Tibial nerve (tissue), 4 donors: Measurements from ENCODE around the gene NTF3. TPM values are rescaled to one million over a fixed set of nuclear protein-coding genes. Genes with fewer than 3 reads are reported as not detected.

Experiments
- DNase-seq, 2 donors: peaks; one replicate each; pipeline ENCODE4 v3.0.0-alpha.2; 2019; ENCODE audit warnings: low spot score in 2 of 2
- H3K27ac ChIP-seq, 4 donors: fragments of 200-600 bp; sonication (generic) in 3 of 4; one replicate each; pipeline ENCODE4 v1.5.1; 2017 to 2019; ENCODE audit warnings: mild to moderate bottlenecking in 1 of 4
- H3K27me3 ChIP-seq, 2 donors: fragments of 200-600 bp; sonication (generic) in 1 of 2; one replicate each; pipeline versions ENCODE4 v1.5.1 to v1.6.0; 2017 to 2019
- H3K36me3 ChIP-seq, 3 donors: fragments of 200-600 bp; sonication (generic); one replicate each; pipeline ENCODE4 v1.5.1; 2018 to 2019
- H3K4me1 ChIP-seq, 4 donors: fragments of 200-600 bp; sonication (generic) in 3 of 4; one replicate each; pipeline ENCODE4 v1.5.1; 2017 to 2019
- H3K4me3 ChIP-seq, 4 donors: fragments of 200-600 bp; sonication (generic) in 3 of 4; one replicate each; pipeline ENCODE4 v1.5.1; 2017 to 2019; ENCODE audit warnings: mild to moderate bottlenecking in 1 of 4, moderate library complexity in 1 of 4
- H3K9me3 ChIP-seq, 4 donors: fragments of 200-600 bp; sonication (generic) in 3 of 4; one replicate each; pipeline ENCODE4 v1.5.1; 2017 to 2019
- EP300 ChIP-seq, 2 donors: sonication (generic); formaldehyde crosslinking; IDR thresholded peaks; one replicate each; pipeline ENCODE4 v1.6.1; 2017; ENCODE audit warnings: antibody characterized with exemption in 2 of 2, mild to moderate bottlenecking in 1 of 2
- POLR2A ChIP-seq, 2 donors: fragments of 450-650 bp; IDR thresholded peaks; one replicate each; pipeline ENCODE4 v1.6.1; 2017; ENCODE audit warnings: antibody characterized with exemption in 2 of 2, mild to moderate bottlenecking in 2 of 2, moderate library complexity in 2 of 2
- WGBS, 2 donors: methylation state at CpG; one replicate each; pipeline ENCODE4 v1.1.5; 2018; 5-methylcytosine and 5-hydroxymethylcytosine counted together
- total RNA-seq, 4 donors: library from RNA; depleted of rRNA; stranded (reverse); fragments of >200 nt; gene quantifications; one replicate each; pipeline ENCODE4 v1.1.0, GENCODE V29; 2016
- TF ChIP-seq, protein P1 (sequence below), 5 experiments: fragments of 200-600 bp in 3 of 5; fragments of 450-650 bp in 2 of 5; sonication (generic) in 3 of 5; IDR thresholded peaks; one replicate each; pipeline ENCODE4 v1.5.1; 2016 to 2019; ENCODE audit warnings: antibody characterized with exemption in 5 of 5, mild to moderate bottlenecking in 3 of 5, moderate library complexity in 2 of 5

NTF3 gene
- total RNA-seq, 4 donors from 2014 or later: 1.2 to 5.3 TPM; not detected in 2

DNA sequence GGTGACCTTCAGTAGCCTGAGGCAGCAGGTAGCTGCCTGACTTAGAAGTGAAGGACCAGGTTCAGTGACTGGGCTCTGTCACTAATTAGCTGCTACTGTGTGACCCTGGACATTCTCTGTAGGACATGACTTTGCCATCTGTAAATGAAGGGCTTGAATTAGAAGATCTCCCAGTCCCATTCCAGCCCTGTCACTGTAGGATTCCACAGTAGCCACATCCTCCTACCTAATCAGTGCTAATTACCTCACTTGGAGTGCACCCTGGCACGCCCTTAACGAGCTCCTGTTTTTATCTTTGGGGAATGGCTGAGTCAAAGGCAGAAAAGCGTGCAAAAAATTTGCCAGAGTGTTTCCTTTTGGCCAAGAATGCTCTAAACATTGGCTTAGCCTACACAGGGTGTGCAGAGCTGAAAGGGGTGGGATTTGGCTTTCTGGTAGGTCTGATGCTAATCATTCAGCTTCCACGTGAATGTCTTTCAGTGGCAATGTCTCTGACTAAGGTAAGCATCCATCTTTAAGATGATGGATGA lies 6.8 kb downstream of the NTF3 start:
- no peak overlapping the region for H3K27ac ChIP-seq
- H3K4me1 ChIP-seq: peaks cover 0 to 10% (median 0%) of the 10 kb centered on the region in 4 donors
- H3K36me3 ChIP-seq: no peaks in the 10 kb centered on the region
- WGBS, 2 donors: 25 to 26% methylated on average over 4 of the region's 4 CpGs
- peaks cover 0 to 16% of the 10 kb centered on the region in 2 donors for H3K27me3 ChIP-seq
- TF ChIP-seq, protein P1, sequence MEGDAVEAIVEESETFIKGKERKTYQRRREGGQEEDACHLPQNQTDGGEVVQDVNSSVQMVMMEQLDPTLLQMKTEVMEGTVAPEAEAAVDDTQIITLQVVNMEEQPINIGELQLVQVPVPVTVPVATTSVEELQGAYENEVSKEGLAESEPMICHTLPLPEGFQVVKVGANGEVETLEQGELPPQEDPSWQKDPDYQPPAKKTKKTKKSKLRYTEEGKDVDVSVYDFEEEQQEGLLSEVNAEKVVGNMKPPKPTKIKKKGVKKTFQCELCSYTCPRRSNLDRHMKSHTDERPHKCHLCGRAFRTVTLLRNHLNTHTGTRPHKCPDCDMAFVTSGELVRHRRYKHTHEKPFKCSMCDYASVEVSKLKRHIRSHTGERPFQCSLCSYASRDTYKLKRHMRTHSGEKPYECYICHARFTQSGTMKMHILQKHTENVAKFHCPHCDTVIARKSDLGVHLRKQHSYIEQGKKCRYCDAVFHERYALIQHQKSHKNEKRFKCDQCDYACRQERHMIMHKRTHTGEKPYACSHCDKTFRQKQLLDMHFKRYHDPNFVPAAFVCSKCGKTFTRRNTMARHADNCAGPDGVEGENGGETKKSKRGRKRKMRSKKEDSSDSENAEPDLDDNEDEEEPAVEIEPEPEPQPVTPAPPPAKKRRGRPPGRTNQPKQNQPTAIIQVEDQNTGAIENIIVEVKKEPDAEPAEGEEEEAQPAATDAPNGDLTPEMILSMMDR (IDR thresholded peaks at IDR 0.05): no peak
- TF ChIP-seq EP300 (IDR thresholded peaks at IDR 0.05) (no peak), POLR2A (IDR thresholded peaks at IDR 0.05) (no peak)
- DNase-seq: no peak
- H3K4me3 ChIP-seq: no peak overlapping the region
- peaks cover 0 to 5% (median 0%) of the 10 kb centered on the region in 4 donors for H3K9me3 ChIP-seq

DNA sequence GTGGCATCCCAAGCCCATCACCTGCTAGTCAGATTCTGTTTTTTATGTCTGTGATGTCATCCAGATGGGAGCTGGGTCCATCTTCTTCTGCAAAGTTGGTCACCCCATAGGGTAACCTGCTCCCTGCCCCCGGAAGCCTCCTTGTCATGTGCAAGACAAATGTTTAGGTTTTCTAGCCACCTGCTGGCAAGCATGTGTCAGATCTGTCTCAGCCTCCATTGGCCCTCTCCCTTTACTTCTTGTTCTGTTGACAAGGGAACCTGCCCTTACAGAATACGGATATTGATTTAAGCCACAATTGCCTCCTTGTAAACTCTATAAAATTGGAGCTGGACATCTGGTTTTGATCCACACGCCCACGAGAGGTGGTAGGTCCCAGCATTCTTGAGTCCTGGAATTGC lies 7.5 kb downstream of the NTF3 start:
- Histone ChIP-seq H3K27me3 (peaks cover 0 to 10% of the 10 kb centered on the region in 2 donors), H3K4me3 (no peak overlapping the region), H3K27ac (no peak overlapping the region), H3K4me1 (peaks cover 0 to 7% (median 0%) of the 10 kb centered on the region in 4 donors), H3K9me3 (peaks cover 0 to 5% (median 0%) of the 10 kb centered on the region in 4 donors), H3K36me3 (no peaks in the 10 kb centered on the region)
- DNase-seq: no peak
- WGBS, 2 donors: 58 to 61% methylated on average over 4 of the region's 4 CpGs
- no peak for TF ChIP-seq POLR2A (IDR thresholded peaks at IDR 0.05)
- TF ChIP-seq, protein P1 (IDR thresholded peaks at IDR 0.05): no peak
- TF ChIP-seq EP300 (IDR thresholded peaks at IDR 0.05): no peak

DNA sequence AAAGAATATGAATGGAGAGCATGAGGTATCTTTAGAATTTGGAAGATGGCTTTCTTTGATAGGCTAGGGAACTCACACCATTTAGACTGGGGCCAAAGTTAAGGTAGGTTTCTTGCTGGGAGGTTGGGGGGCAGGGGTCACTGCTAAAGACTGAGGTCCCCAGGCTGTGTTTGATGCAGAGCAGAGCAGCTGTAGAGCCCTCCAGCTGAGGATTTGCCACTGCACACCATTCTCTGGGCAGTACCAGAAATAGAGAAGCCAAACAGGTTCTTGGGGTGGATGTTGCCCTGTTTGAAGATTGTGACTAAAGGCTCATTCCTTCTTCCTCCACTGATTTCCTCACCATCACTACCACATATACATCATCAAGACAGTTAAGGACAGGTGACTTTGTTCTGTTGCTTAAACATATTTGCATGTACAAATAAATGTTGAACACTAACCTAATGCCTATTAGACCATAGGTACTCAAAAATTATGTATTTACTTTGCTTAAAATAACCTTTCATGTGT lies 7.9 kb downstream of the NTF3 start:
- no peak for DNase-seq
- peaks cover 0 to 7% (median 0%) of the 10 kb centered on the region in 4 donors for H3K4me1 ChIP-seq
- TF ChIP-seq POLR2A (IDR thresholded peaks at IDR 0.05): no peak
- no peak for TF ChIP-seq EP300 (IDR thresholded peaks at IDR 0.05)
- TF ChIP-seq, protein P1 (IDR thresholded peaks at IDR 0.05): no peak
- no peak overlapping the region for H3K4me3 ChIP-seq
- peaks cover 0 to 5% (median 0%) of the 10 kb centered on the region in 4 donors for H3K9me3 ChIP-seq
- no peak overlapping the region for H3K27ac ChIP-seq
- H3K27me3 ChIP-seq: peaks cover 0 to 5% of the 10 kb centered on the region in 2 donors
- no peaks in the 10 kb centered on the region for H3K36me3 ChIP-seq

GRCh38 chr12:5440978-5441377 lies 9.1 kb downstream of the NTF3 start:
- TF ChIP-seq, protein P1 (IDR thresholded peaks at IDR 0.05): no peak
- H3K4me1 ChIP-seq: peaks cover 0 to 7% (median 0%) of the 10 kb centered on the region in 4 donors
- H3K27me3 ChIP-seq: no peaks in the 10 kb centered on the region
- no peak overlapping the region for H3K4me3 ChIP-seq
- H3K9me3 ChIP-seq: peaks cover 0 to 5% (median 0%) of the 10 kb centered on the region in 4 donors
- DNase-seq: no peak
- H3K36me3 ChIP-seq: no peaks in the 10 kb centered on the region
- no peak overlapping the region for H3K27ac ChIP-seq
- 75 to 84% methylated on average over 7 of the region's 7 CpGs for whole genome bisulfite sequencing, 2 donors

DNA sequence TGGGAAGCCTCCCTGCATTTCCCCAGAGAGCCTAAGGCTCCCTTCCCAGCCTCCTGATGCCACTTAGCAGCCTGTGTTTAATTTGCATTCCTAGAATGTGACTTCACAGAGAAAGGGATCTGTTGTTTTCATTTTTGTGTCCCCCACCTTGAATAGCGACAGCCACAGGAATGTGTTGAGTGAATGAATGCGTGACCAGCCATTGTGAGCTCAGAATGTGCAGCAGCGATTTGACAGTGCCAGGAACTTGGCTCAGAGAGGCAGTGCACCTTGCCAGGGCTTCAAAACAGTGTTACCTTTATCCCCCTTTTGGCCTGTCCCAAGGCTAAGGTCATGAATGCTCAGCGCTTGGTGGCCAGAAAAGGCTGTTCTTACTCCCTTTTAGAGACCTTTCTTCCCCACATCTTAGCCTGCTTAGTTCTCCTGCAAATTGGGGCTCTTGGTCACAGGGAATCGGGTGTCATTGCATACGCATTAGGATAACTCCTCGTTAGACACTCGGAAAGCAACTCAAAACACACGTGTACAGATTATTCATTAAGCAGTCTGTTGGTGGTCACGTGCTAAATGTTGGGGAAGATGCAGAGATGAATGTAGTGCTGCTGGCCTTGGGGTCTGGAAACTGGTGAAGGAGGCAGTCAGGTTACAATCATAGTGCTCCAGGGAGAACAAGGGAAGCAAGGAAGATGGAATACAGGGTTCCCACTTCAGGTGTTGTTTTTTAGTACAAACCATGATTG lies 9.8 kb downstream of the NTF3 start:
- WGBS, 2 donors: 75 to 76% methylated on average over 10 of the region's 10 CpGs
- H3K27ac ChIP-seq: no peak overlapping the region

More for the DNA sequence above, 9.8 kb downstream of the NTF3 start:
- H3K4me3 ChIP-seq: no peak overlapping the region
- TF ChIP-seq, protein P1 (IDR thresholded peaks at IDR 0.05): no peak
- no peak for TF ChIP-seq POLR2A (IDR thresholded peaks at IDR 0.05)
- no peak for TF ChIP-seq EP300 (IDR thresholded peaks at IDR 0.05)
- no peak for DNase-seq
- peaks cover 0 to 7% (median 0%) of the 10 kb centered on the region in 4 donors for H3K4me1 ChIP-seq
- H3K36me3 ChIP-seq: no peaks in the 10 kb centered on the region
- H3K27me3 ChIP-seq: no peaks in the 10 kb centered on the region
- H3K9me3 ChIP-seq: peaks cover 0 to 5% (median 0%) of the 10 kb centered on the region in 4 donors
